ENCODE results near the gene CD24.

The CD24 gene

GRCh38 chr6:107019047-107019446 lies 44.5 kb upstream of the CD24 start:
- Histone ChIP-seq H4K20me1 (ENCODE audit: low read depth, low read length) (no peaks in the 10 kb centered on the region), H3K9ac (ENCODE audit: low read length) (no peak overlapping the region), H3F3A (ENCODE audit: insufficient read depth) (no peaks in the 10 kb centered on the region)

GRCh38 chr6:107009499-107009898 lies 35.0 kb upstream of the CD24 start:
- no peaks in the 10 kb centered on the region for H4K20me1 ChIP-seq (ENCODE audit: low read depth, low read length)
- H3K4me2 ChIP-seq (ENCODE audit: low read depth, low read length, poor library complexity, severe bottlenecking) = no peak overlapping the region
- no peak overlapping the region for H3K4me3 ChIP-seq (ENCODE audit: insufficient read depth, low read length, poor library complexity, severe bottlenecking)
- H3K9me3 ChIP-seq (ENCODE audit: insufficient read depth, low read length) = no peaks in the 10 kb centered on the region
- no peak overlapping the region for H3K27ac ChIP-seq (ENCODE audit: low read depth, low read length)
- no peaks in the 10 kb centered on the region for H3K27me3 ChIP-seq (ENCODE audit: low read length)
- no peaks in the 10 kb centered on the region for H3F3A ChIP-seq (ENCODE audit: insufficient read depth)
- H3K79me2 ChIP-seq (ENCODE audit: insufficient read depth, low read length) = no peaks in the 10 kb centered on the region
- no peak overlapping the region for H3K9ac ChIP-seq (ENCODE audit: low read length)
- no peak for TF ChIP-seq CTCF (IDR thresholded peaks at IDR 0.05; ENCODE audit: insufficient read depth, low read length, poor library complexity, severe bottlenecking)
- TF ChIP-seq EZH2phosphoT487 (conservative IDR thresholded peaks at IDR 0.05; ENCODE audit: low read length) = no peak
- no peaks in the 10 kb centered on the region for H3K9me2 ChIP-seq (replicated peaks; ENCODE audit: insufficient read depth, low read length)
- H3K36me3 ChIP-seq (ENCODE audit: low read length) = no peaks in the 10 kb centered on the region
- no peak overlapping the region for H2AFZ ChIP-seq (ENCODE audit: low read depth, low read length, severe bottlenecking)

More at GRCh38 chr6:107019047-107019446, 44.5 kb upstream of the CD24 start:
- Histone ChIP-seq H3K36me3 (ENCODE audit: low read length) (no peaks in the 10 kb centered on the region), H3K9me2 (replicated peaks; ENCODE audit: insufficient read depth, low read length) (no peaks in the 10 kb centered on the region), H2AFZ (ENCODE audit: low read depth, low read length, severe bottlenecking) (no peak overlapping the region), H3K4me3 (ENCODE audit: insufficient read depth, low read length, poor library complexity, severe bottlenecking) (no peak overlapping the region), H3K9me3 (ENCODE audit: insufficient read depth, low read length) (no peaks in the 10 kb centered on the region), H3K4me2 (ENCODE audit: low read depth, low read length, poor library complexity, severe bottlenecking) (no peak overlapping the region), H3K27me3 (ENCODE audit: low read length) (no peaks in the 10 kb centered on the region), H3K79me2 (ENCODE audit: insufficient read depth, low read length) (no peaks in the 10 kb centered on the region), H3K27ac (ENCODE audit: low read depth, low read length) (no peak overlapping the region)
- no peak for TF ChIP-seq EZH2phosphoT487 (conservative IDR thresholded peaks at IDR 0.05; ENCODE audit: low read length)
- TF ChIP-seq CTCF (IDR thresholded peaks at IDR 0.05; ENCODE audit: insufficient read depth, low read length, poor library complexity, severe bottlenecking) = no peak

GRCh38 chr6:106997392-106998158 lies 23.0 kb upstream of the CD24 start:
- Histone ChIP-seq H3F3A (ENCODE audit: insufficient read depth) (no peaks in the 10 kb centered on the region), H3K9ac (ENCODE audit: low read length) (no peak overlapping the region), H4K20me1 (ENCODE audit: low read depth, low read length) (no peaks in the 10 kb centered on the region), H3K9me3 (ENCODE audit: insufficient read depth, low read length) (no peaks in the 10 kb centered on the region), H3K36me3 (ENCODE audit: low read length) (no peaks in the 10 kb centered on the region), H3K27me3 (ENCODE audit: low read length) (no peaks in the 10 kb centered on the region), H3K4me3 (ENCODE audit: insufficient read depth, low read length, poor library complexity, severe bottlenecking) (no peak overlapping the region), H3K4me2 (ENCODE audit: low read depth, low read length, poor library complexity, severe bottlenecking) (no peak overlapping the region), H3K27ac (ENCODE audit: low read depth, low read length) (no peak overlapping the region), H3K9me2 (replicated peaks; ENCODE audit: insufficient read depth, low read length) (no peaks in the 10 kb centered on the region), H3K79me2 (ENCODE audit: insufficient read depth, low read length) (no peaks in the 10 kb centered on the region), H2AFZ (ENCODE audit: low read depth, low read length, severe bottlenecking) (peak overlapping the region; percentile 61)
- TF ChIP-seq CTCF (IDR thresholded peaks at IDR 0.05; ENCODE audit: insufficient read depth, low read length, poor library complexity, severe bottlenecking) = peak; percentile 96
- TF ChIP-seq EZH2phosphoT487 (conservative IDR thresholded peaks at IDR 0.05; ENCODE audit: low read length) = no peak

All from SU-DHL-6 (cell line).